ENCODE results near the gene PIGU.

The PIGU gene

DNA sequence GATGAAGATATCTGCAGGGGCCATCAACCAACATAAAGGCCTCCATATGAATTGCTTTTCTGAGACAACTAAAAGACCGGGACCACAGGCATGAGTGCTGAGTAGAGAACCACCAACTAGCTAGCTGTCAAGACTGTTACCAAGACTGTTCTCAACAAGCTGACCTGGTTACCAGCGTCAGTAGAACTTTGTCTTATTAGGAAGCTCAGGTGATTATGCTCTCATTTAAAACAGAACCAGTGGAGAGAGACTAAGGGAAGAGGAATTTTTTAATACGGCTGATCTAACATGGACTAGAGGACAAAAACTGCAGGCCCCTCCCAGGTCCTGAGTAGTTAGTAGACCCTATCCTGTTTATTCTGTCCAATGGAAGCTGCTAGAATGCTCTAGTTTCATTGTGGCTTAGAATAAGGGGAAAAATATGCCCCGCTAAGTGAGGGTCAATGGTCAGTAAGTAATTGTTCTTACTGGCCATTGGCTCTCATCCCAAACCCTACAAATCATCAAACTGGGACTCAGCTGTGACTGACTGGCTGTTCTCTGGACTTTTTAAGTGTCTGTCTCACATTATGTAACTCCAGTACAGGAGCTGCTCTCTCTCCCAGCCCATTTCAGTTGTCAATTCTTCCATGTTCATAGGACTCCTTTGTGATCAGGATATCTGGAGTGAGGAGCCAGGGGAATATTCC lies 164.5 kb downstream of the PIGU start:
- no peak for DNase-seq (ENCODE audit: low spot score)

- DNase-seq (ENCODE audit: low spot score), result no peak
Measured at GRCh38 chr20:34511891-34512265, 165.0 kb downstream of the PIGU start.

DNA sequence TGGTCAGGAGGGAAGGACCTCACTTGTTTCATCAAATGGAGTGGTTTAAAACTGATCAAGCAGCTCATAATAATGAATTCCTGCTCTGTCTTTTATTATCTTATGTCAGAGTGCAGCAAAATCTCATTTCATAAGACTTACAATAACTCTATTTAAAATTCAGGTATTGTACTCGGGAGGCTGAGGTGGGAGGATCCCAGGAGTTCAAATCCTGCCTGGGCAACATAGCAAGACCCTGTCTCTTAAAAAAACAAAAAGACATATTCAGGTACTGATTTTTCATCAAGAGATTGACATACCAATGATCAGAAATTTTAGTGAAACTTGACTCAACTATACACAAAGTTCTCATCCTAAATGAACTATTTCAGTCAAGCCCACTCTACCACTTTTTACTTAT lies 166.3 kb downstream of the PIGU start:
- no peak for DNase-seq (ENCODE audit: low spot score)
